GM12875 (cell line): ENCODE results near the gene OSGEP.

Source experiments
- H3K4me3 ChIP-seq: one replicate; pipeline ENCODE4 v1.5.1; 2011; ENCODE audit warnings: low read depth, low read length, control low read depth
- TF ChIP-seq, protein P1 (sequence below): IDR thresholded peaks from 2 replicates; pipeline ENCODE4 v1.5.1; 2011; ENCODE audit warnings: low read depth, mild to moderate bottlenecking, control low read depth, inconsistent platforms, low read length, moderate library complexity, borderline replicate concordance; ENCODE audit not compliant: insufficient read depth

The OSGEP gene

DNA sequence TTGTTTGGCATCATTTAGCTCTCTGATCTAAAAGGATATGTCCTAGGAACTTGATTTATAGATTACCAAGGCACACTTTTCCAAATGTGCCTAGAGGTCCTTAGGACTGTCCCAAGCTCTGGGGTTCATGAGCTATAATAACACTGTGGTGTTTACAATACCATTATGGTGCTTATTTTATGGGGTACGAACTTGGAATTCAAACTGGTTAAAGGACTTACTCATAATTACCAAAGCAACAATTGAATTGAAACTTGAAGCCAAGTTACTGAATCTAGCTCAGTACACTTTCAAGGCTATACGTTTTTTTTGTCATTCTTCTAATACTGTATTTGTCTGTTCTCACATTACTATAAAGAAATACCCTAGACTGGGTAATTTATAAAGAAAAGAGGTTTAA, 31.7 kb downstream of the OSGEP start:
- no peak overlapping the region for H3K4me3 ChIP-seq
- TF ChIP-seq, protein P1, sequence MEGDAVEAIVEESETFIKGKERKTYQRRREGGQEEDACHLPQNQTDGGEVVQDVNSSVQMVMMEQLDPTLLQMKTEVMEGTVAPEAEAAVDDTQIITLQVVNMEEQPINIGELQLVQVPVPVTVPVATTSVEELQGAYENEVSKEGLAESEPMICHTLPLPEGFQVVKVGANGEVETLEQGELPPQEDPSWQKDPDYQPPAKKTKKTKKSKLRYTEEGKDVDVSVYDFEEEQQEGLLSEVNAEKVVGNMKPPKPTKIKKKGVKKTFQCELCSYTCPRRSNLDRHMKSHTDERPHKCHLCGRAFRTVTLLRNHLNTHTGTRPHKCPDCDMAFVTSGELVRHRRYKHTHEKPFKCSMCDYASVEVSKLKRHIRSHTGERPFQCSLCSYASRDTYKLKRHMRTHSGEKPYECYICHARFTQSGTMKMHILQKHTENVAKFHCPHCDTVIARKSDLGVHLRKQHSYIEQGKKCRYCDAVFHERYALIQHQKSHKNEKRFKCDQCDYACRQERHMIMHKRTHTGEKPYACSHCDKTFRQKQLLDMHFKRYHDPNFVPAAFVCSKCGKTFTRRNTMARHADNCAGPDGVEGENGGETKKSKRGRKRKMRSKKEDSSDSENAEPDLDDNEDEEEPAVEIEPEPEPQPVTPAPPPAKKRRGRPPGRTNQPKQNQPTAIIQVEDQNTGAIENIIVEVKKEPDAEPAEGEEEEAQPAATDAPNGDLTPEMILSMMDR, result no peak

DNA sequence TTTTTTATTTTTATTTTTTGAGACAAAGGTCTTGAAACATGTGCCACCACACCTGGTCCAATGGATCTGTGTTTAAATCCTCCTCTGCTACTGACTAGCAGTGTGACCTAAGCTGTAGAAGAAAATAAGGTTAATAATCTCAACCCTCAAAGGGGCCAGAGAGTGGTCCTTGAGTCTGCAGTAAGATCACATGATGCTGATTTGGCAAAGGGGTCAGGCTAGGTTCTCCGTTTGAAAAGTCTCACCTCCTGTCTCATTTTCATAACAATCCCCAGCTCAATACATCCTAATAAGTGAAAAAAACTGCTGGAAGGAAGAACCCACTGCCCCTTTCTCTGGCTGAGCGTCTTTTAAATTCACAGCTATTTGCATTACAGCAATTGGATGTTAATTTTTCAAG, 33.3 kb downstream of the OSGEP start:
- TF ChIP-seq, protein P1, result no peak
- H3K4me3 ChIP-seq, result no peak overlapping the region

DNA sequence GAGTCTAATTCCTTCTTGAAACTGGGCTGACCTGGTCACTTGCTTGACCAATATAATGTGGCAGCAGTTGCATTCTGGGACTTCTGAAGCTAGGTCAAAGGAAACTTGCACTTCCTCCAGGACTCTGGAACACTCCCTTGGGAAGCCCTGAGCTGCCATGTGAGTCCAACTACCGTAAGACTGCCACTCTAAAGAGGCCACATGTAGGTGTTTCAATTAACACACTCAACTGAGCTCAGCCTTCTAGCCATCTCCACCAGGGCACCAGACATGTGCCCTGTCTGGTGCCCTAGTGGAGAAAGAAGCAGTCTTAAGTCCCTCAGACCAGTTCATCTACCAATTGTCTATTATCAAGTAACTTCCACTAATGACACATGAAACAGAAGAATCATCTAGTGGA, 35.2 kb downstream of the OSGEP start:
- TF ChIP-seq, protein P1, result no peak
- H3K4me3 ChIP-seq, result no peak overlapping the region

DNA sequence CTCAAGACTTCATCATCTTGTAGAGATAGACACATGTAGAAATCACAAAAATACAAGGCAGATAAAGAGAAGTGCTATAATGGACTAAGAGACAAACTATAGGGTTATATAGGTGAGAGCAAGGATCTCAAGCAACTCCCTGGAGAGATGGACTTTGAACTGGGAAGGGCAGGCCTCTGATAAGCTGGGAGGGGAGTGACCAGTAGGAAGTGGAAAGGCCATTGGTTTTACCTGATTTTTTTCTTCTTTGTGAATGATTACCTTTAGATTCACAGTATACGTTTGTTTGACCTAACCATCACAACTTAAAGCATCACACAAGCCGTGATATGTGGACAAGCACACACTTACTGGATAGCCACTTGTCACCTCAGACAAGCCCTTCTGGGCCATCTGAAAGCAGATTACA, 36.1 kb downstream of the OSGEP start:
- no peak overlapping the region for H3K4me3 ChIP-seq
- TF ChIP-seq, protein P1, result no peak

DNA sequence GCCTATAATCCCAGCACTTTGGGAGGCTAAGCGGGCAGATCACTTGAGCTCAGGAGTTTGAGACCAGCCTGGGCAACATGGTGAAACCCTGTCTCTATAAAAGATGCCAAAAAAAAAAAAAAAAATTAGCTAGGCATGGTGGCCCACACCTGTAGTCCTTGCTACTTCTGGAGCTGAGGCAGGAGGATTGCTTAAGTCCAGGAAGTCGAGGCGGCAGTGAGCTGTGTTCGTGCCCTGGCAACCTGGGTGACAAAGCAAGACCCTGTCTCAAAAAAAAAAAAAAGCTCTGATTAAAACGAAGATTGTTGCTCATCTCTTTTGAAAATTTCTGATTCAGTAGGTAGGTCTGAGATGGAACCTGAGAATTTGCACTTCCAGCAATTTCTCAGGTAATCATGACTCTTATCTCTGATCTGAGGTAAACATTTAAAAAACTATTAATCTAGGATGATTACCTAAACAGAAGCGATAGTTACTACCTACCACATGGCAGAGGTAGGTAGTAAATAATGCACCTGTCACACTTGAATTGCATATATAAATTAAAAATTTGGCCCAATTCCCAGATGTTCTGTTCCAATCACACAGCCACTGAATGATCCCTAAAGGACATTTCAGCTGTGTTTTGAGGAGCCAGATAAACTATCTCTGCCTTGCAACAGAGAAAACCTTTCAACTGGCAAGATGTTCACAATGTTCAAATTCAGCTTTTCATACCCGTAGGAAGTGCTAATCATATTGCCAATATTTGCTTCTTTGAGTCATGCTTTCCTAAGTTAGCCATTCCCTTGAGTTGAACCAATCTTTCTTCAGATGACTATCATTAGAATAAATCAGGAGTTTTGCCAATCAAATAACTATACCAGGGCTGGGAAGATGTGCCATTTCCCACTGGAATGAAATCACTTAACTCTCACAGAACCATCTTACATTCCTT, 37.1 kb downstream of the OSGEP start:
- TF ChIP-seq, protein P1, result no peak
- no peak overlapping the region for H3K4me3 ChIP-seq

DNA sequence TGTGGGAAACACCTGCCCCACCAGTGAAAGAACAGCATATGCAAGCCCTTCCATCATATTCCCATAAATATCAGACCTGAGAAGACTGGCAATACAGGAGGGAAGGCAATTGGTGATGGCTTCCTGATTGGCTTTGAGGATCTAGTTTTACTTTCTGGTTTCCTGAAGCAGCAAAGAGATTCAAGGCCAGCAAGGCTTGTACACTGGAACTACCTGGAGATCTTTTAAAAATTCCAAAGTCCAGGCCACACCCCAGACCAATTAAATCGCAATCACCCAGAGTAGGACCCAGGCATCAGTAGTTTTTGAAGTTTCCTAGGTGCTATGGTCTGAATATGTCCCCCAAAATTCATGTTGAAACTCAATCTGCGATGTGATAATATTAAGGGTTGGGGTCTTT, 38.4 kb downstream of the OSGEP start:
- TF ChIP-seq, protein P1, result no peak
- H3K4me3 ChIP-seq, result no peak overlapping the region

DNA sequence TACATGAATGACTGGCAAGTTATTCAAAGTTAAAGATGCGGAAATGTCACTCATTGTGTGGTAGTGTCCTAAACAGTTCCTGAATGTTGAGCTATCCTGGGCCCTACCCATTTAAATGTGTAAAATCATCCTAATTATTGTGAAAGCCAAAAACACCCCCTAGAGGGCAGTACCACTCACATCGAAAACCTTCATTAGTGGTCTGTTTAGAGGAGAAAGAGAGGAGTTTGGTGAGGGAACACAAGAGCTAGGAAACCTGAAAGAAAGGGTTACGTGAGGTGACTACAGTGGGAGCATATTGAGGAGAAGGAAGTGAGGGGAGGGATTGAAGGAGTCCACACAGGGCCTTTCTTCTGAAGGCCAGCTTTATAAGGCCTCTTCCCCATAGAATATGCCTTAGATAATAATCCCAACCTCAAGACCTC, 38.8 kb downstream of the OSGEP start:
- H3K4me3 ChIP-seq, result no peak overlapping the region
- TF ChIP-seq, protein P1, result peak; percentile 43; the same call in 1 of the 2 replicates
